BLaER1 treated with 17β-estradiol and CSF1 and Interleukin-3, amounts not matched to agents 10 nM and 100 nM (cell line): ENCODE data around the gene GGTLC1.

Experiments
- H3K27ac ChIP-seq, 11 experiments: shearing (Covaris generic); formaldehyde crosslinking; 2 replicates each; pipeline ENCODE4 v1.8.1; 2022
- H3K27me3 ChIP-seq, 11 experiments: shearing (Covaris generic); formaldehyde crosslinking; 2 replicates each; pipeline ENCODE4 v1.8.1; 2022
- H3K36me3 ChIP-seq, 11 experiments: shearing (Covaris generic); formaldehyde crosslinking; 2 replicates each; pipeline ENCODE4 v1.8.1; 2022
- H3K4me1 ChIP-seq, 10 experiments: shearing (Covaris generic); formaldehyde crosslinking; 2 replicates each; pipeline ENCODE4 v1.8.1; 2022
- H3K4me2 ChIP-seq, 11 experiments: shearing (Covaris generic); formaldehyde crosslinking; 2 replicates each; pipeline ENCODE4 v1.8.1; 2022
- H3K4me3 ChIP-seq, 10 experiments: shearing (Covaris generic); formaldehyde crosslinking; 2 replicates each; pipeline ENCODE4 v1.8.1; 2022
- H3K9ac ChIP-seq, 11 experiments: shearing (Covaris generic); formaldehyde crosslinking; 2 replicates each; pipeline ENCODE4 v1.8.1; 2022
- H3K9me3 ChIP-seq, 11 experiments: shearing (Covaris generic); formaldehyde crosslinking; replicated peaks in 1 of 11; 2 replicates each; pipeline ENCODE4 v1.8.1; 2022
- H4K20me1 ChIP-seq, 11 experiments: shearing (Covaris generic); formaldehyde crosslinking; 2 replicates each; pipeline ENCODE4 v1.8.1; 2022
- Cebpa-rat ChIP-seq, 11 experiments: shearing (Covaris generic); IDR thresholded peaks; 2 replicates each; pipeline ENCODE4 v1.8.1; 2022

The GGTLC1 gene

GRCh38 chr20:23988561-23988960 is at the start of gene GGTLC1:
Gene GGTLC1, minus strand, starts transcription at chr20:23988779. Its CDS starts 2,168 bp downstream, at chr20:23986611.
- Histone ChIP-seq H3K36me3 (no peaks in the 10 kb centered on the region), H3K9me3 (peaks cover 0 to 3% (median 0%) of the 10 kb centered on the region in 11 experiments; a peak in 1 of 22 replicates), H3K27me3 (no peaks in the 10 kb centered on the region), H3K9ac (no peak within 1 kb of the TSS), H3K4me2 (no peak within 1 kb of the TSS), H3K4me1 (no peaks in the 10 kb centered on the region), H4K20me1 (no peaks in the 10 kb centered on the region; a peak in 1 of 22 replicates), H3K4me3 (no peak within 1 kb of the TSS), H3K27ac (no peak within 1 kb of the TSS)
- TF ChIP-seq Cebpa-rat (IDR thresholded peaks at IDR 0.05): no peak

- Histone ChIP-seq H4K20me1 (no peaks in the 10 kb centered on the region), H3K4me1 (peaks cover 17 to 20% (median 18%) of the 10 kb centered on the region in 10 experiments), H3K9me3 (0 out of 22 replicates have a peak, but pooled peaks cover 0 to 3% (median 0%) of the 10 kb centered on the region in 11 experiments), H3K27ac (no peak overlapping the region), H3K9ac (no peak overlapping the region), H3K36me3 (no peaks in the 10 kb centered on the region), H3K4me2 (no peak overlapping the region), H3K4me3 (no peak overlapping the region), H3K27me3 (no peaks in the 10 kb centered on the region)
- TF ChIP-seq Cebpa-rat (IDR thresholded peaks at IDR 0.05): no peak
These were observed 46.2 kb upstream of the GGTLC1 start for GRCh38 chr20:24034820-24035219.

DNA sequence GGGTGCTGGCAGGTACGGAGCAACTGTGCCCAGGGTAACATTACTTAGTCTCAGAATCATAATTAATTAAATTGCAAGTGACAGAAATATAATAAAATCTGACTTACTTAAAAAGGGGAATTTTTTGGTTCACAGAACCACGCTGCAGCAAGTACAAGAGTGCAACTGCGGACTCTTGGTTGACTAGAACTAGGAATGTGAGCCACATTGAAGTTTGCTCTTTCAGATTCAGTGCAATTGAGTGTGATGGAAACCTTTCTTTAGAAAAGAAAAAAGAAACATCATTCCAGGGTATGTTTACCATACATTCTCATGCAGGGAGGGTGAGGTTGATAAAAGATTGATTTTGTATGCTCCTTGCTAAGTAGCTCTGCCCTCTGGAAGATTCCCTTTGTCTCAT is 45.0 kb upstream of the GGTLC1 start:
- Histone ChIP-seq H3K4me1 (peaks cover 17 to 20% (median 18%) of the 10 kb centered on the region in 10 experiments), H3K27ac (peak overlapping the region in 1 of 11 experiments; percentile 55; a peak in 2 of 22 replicates), H3K4me3 (no peak overlapping the region), H4K20me1 (no peaks in the 10 kb centered on the region), H3K9me3 (0 out of 22 replicates have a peak, but pooled peaks cover 0 to 3% (median 0%) of the 10 kb centered on the region in 11 experiments), H3K36me3 (no peaks in the 10 kb centered on the region), H3K9ac (no peak overlapping the region), H3K27me3 (no peaks in the 10 kb centered on the region), H3K4me2 (peak overlapping the region in 4 of 11 experiments; percentile 38 to 60 (median 52); a peak in 4 of 22 replicates)
- no peak for TF ChIP-seq Cebpa-rat (IDR thresholded peaks at IDR 0.05)

DNA sequence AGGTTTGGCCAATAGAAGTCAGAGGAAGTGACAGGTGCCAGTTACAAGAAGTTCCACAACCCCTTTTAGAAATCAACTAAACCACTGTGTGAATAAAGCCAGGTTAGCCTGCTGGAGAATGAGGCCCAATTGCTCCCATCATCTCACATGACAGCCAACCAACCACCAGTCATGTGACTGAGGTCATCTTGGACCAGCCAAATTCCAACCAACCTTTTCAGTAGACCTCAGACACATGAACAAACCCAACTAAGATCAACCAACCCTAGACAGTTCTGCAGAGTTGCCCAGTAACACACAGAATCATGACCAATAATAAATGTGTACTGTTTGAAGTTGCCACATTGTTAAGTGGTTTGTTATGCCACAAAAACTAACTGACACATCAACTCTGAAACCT is 44.6 kb upstream of the GGTLC1 start:
- Histone ChIP-seq H3K27ac (peak overlapping the region in 10 of 11 experiments; percentile 4 to 55 (median 37); a peak in 10 of 22 replicates), H3K4me3 (no peak overlapping the region), H3K9ac (no peak overlapping the region)

DNA sequence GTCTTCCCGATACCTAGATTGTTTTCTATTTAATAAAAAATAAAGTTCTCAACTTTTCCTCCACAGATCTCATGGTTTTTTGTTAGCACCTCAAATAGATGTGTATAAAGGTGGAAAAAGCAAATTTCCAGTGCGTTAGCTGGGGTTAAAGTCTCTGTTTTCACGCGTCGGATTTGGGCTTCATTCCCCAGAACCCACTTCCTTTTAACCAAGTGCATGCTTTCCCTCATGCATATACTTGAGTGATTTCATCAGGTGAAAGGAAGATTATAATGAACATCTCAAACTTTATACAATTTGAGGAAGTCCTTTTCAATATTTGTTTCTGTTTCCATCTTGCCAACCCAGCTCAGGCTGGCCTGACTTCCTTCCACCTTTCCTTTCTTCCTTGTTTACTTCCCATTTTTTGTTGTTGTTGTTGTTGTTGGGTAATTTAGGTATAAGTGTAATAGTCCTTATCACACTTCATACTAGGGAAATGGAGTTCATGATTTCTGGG is 43.9 kb upstream of the GGTLC1 start:
- Histone ChIP-seq H3K9me3 (0 out of 22 replicates have a peak, but pooled peaks cover 0 to 3% (median 0%) of the 10 kb centered on the region in 11 experiments), H4K20me1 (no peaks in the 10 kb centered on the region), H3K9ac (no peak overlapping the region), H3K36me3 (no peaks in the 10 kb centered on the region), H3K27me3 (no peaks in the 10 kb centered on the region), H3K4me2 (peak overlapping the region; percentile 20 to 61 (median 51); a peak in 21 of 22 replicates), H3K4me1 (peaks cover 20 to 25% (median 21%) of the 10 kb centered on the region in 10 experiments), H3K4me3 (no peak overlapping the region), H3K27ac (peak overlapping the region in 10 of 11 experiments; percentile 4 to 55 (median 40); a peak in 14 of 22 replicates)
- no peak for TF ChIP-seq Cebpa-rat (IDR thresholded peaks at IDR 0.05)

More for the DNA sequence above, 44.6 kb upstream of the GGTLC1 start:
- Histone ChIP-seq H3K4me1 (peaks cover 17 to 20% (median 18%) of the 10 kb centered on the region in 10 experiments), H3K27me3 (no peaks in the 10 kb centered on the region), H4K20me1 (no peaks in the 10 kb centered on the region), H3K36me3 (no peaks in the 10 kb centered on the region), H3K4me2 (peak overlapping the region; percentile 20 to 61 (median 51); a peak in 20 of 22 replicates), H3K9me3 (0 out of 22 replicates have a peak, but pooled peaks cover 0 to 3% (median 0%) of the 10 kb centered on the region in 11 experiments)
- no peak for TF ChIP-seq Cebpa-rat (IDR thresholded peaks at IDR 0.05)

- H3K4me3 ChIP-seq: 0 out of 20 replicates have a peak overlapping the region, but pooled peaks of 1 of the 10 experiments have one; percentile 1
- peaks cover 16 to 33% (median 19%) of the 10 kb centered on the region in 10 experiments for H3K4me1 ChIP-seq
- no peak overlapping the region; a peak in 1 of 22 replicates for H3K9ac ChIP-seq
- no peaks in the 10 kb centered on the region for H3K36me3 ChIP-seq
- H3K27ac ChIP-seq: peak overlapping the region in 8 of 11 experiments; percentile 27 to 66 (median 43); a peak in 14 of 22 replicates
- TF ChIP-seq Cebpa-rat (IDR thresholded peaks at IDR 0.05): no peak
- H3K9me3 ChIP-seq: 0 out of 22 replicates have a peak, but pooled peaks cover 0 to 3% (median 0%) of the 10 kb centered on the region in 11 experiments
- peak overlapping the region; percentile 47 to 73 (median 61) for H3K4me2 ChIP-seq
- H4K20me1 ChIP-seq: no peaks in the 10 kb centered on the region
- no peaks in the 10 kb centered on the region for H3K27me3 ChIP-seq
These were observed 38.6 kb upstream of the GGTLC1 start for GRCh38 chr20:24027229-24027628.

- Histone ChIP-seq H3K9me3 (peaks cover 0 to 10% (median 5%) of the 10 kb centered on the region in 11 experiments; a peak in 6 of 22 replicates), H3K27ac (no peak overlapping the region), H3K4me3 (no peak overlapping the region), H3K4me1 (peaks cover 10 to 23% (median 11%) of the 10 kb centered on the region in 10 experiments), H3K4me2 (no peak overlapping the region), H3K9ac (no peak overlapping the region), H4K20me1 (no peaks in the 10 kb centered on the region), H3K36me3 (no peaks in the 10 kb centered on the region), H3K27me3 (no peaks in the 10 kb centered on the region; a peak in 1 of 22 replicates)
- TF ChIP-seq Cebpa-rat (IDR thresholded peaks at IDR 0.05): no peak
These were observed 34.1 kb upstream of the GGTLC1 start for GRCh38 chr20:24022621-24023180.

DNA sequence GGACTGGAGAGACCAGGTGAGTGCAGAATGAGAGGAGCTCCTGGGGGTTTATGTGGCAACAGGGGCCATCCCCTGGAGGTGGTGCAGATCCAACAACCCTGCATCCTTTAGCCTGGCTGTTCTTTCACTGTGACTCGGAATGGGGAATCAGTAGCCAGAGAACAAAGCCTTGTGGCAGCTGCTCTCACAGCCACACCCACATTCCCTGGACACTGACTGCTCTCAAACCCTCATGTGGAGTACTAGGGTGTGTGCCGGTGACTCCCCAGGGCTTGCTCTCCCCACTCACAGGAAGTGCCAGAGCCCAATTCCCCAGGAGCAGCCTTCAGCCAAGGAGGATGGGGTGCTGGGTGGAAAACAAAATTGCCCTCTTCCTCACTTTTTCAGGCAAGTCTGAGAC is 30.2 kb upstream of the GGTLC1 start:
- H3K4me1 ChIP-seq: no peaks in the 10 kb centered on the region

DNA sequence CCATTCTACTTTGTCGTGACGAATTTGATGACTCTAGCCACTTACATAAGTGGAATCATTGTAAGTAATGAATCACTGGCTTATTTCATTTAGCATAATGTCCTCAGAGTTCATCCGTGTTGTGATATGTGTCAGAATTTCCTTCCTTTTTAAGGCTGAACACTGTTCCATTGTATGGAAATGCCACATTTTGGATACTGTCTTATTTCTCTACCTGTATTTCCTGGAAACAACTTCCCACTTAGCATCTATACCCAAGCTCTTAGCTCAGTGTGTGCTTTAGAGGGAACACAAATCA is 28.8 kb upstream of the GGTLC1 start:
- Histone ChIP-seq H3K4me2 (no peak overlapping the region), H3K27me3 (no peaks in the 10 kb centered on the region; a peak in 1 of 22 replicates), H3K36me3 (no peaks in the 10 kb centered on the region), H3K9me3 (peaks cover 0 to 10% (median 5%) of the 10 kb centered on the region in 11 experiments; a peak in 6 of 22 replicates), H3K9ac (no peak overlapping the region), H4K20me1 (no peaks in the 10 kb centered on the region), H3K4me1 (peaks cover 0 to 3% (median 0%) of the 10 kb centered on the region in 10 experiments; a peak in 1 of 20 replicates), H3K27ac (no peak overlapping the region), H3K4me3 (no peak overlapping the region)
- TF ChIP-seq Cebpa-rat (IDR thresholded peaks at IDR 0.05): no peak

More for the DNA sequence above, 30.2 kb upstream of the GGTLC1 start:
- H3K36me3 ChIP-seq: no peaks in the 10 kb centered on the region
- peaks cover 0 to 10% (median 5%) of the 10 kb centered on the region in 11 experiments; a peak in 6 of 22 replicates for H3K9me3 ChIP-seq
- H3K4me2 ChIP-seq: no peak overlapping the region
- H3K9ac ChIP-seq: no peak overlapping the region
- H4K20me1 ChIP-seq: no peaks in the 10 kb centered on the region
- TF ChIP-seq Cebpa-rat (IDR thresholded peaks at IDR 0.05): no peak
- H3K27me3 ChIP-seq: no peaks in the 10 kb centered on the region; a peak in 1 of 22 replicates
- H3K4me3 ChIP-seq: no peak overlapping the region
- no peak overlapping the region for H3K27ac ChIP-seq
